ENCODE results near the gene FRRS1L.
A peak's percentile ranks its signal among the peaks of the same experiment; 100 is the strongest.

The FRRS1L gene

DNA sequence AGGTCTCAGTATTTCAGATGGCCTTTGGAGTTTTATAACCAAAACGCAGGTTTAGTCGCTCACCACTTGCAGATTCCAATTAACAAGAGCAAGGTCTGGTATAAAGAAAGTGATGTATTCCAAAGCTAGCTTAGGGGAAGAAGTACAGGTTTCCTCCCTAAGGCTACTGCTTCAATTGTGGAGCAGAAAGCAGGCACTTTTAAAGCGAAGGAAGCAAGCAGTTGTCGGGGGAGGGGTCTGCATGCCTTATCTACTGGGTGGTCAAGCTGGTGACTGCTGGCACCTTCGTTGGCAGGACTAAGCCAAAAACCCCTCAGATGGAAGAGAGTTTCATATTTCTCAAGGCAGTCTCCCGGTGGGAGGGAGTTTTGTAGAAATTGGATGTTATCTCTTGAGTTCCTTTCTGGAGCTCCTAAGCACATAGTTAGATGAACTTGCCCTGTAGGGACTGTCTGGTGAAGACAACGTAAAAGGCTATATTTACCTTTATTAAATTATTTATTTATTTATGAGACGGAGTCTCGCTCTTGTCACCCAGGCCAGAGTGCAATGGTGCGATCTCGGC lies 45.7 kb downstream of the FRRS1L start:
- POLR2A ChIA-PET: no interaction called here
- no peak overlapping the region for H3K4me3 ChIP-seq (ENCODE audit: low read depth, low read length)
- no peak for DNase-seq (ENCODE audit: low read depth, low spot score)
- TF ChIP-seq, protein P1, sequence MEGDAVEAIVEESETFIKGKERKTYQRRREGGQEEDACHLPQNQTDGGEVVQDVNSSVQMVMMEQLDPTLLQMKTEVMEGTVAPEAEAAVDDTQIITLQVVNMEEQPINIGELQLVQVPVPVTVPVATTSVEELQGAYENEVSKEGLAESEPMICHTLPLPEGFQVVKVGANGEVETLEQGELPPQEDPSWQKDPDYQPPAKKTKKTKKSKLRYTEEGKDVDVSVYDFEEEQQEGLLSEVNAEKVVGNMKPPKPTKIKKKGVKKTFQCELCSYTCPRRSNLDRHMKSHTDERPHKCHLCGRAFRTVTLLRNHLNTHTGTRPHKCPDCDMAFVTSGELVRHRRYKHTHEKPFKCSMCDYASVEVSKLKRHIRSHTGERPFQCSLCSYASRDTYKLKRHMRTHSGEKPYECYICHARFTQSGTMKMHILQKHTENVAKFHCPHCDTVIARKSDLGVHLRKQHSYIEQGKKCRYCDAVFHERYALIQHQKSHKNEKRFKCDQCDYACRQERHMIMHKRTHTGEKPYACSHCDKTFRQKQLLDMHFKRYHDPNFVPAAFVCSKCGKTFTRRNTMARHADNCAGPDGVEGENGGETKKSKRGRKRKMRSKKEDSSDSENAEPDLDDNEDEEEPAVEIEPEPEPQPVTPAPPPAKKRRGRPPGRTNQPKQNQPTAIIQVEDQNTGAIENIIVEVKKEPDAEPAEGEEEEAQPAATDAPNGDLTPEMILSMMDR (IDR thresholded peaks at IDR 0.05; ENCODE audit: insufficient read depth, low read length, missing control alignments): no peak
- CTCF ChIA-PET: no interaction called here

DNA sequence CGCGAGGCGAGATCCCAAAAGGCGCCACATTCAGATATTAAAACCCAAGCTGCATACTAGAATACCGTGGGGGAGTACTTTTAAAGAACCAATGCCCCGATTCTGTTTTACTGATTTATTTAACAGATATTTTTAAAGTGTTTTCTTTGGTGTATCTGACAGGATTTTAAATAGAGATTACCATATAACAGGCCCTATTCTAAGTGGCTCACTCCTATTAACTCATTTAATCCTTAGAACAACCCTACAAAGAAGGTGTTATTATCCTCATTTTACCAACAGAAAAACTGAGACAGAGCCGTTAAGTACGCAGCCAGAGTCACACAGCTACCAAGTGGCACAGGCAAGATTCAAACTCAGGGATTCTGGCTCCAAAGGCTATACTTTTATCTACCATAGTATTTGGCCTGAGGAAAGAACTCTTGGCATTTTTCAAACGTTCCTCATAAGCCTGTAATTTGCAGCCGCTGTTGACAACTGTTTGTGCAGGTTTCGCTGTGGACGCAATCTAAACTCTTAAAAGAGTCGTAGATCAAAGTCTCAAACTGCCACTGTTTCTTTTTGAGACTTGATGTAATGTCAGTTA lies 46.8 kb downstream of the FRRS1L start:
- ChIA-PET POLR2A (interaction anchor here (0.6 to 1.6 kb wide), 7 partner anchors 9 to 211 kb away, joined by 3 to 9 read pairs (median 5); no protein-coding TSS in a partner anchor), CTCF (no interaction called here)
- peak overlapping the region; percentile 18 for H3K4me3 ChIP-seq (ENCODE audit: low read depth, low read length)
- TF ChIP-seq, protein P1 (IDR thresholded peaks at IDR 0.05; ENCODE audit: insufficient read depth, low read length, missing control alignments): no peak
- DNase-seq (ENCODE audit: low read depth, low spot score): no peak

DNA sequence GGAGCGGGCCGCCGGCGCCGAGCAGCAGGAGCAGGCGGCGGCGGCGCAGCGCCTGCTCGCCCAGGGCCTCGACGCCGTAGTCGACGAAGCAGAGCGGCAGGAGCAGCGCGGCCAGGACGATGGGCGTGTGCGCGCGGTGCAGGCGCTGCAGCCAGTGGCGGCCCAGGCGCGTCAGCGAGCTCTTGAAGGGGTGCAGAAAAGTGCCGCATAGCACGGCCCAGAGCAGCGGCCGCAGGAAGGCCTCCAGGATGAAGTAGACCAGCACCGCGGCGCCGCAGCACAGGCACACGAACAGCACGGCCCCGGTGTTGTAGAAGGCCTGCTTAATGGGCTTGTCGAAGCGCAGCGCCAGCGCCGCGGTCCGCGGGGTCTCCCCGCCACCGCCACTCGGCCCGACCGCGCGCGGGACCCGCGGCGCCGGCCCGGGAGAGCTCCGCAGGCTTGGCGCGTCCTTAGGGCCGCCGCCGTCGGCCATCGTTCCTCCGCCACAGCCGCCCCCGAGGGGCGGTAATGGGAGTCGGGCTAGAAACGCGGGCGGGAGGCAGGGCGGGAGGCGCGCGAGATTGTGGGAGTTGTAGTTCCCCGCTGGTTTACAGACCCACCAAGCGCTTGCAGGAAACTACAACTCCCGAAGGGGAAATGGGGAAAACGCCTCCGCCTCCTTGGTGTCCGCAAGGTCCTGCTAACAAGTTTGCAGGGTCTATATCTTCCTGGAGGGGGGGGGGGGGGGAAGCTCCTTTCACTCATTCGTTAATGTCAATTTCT lies 47.4 kb downstream of the FRRS1L start, which contains the start of gene TMEM245:
TMEM245 (minus strand) TSS at position 509 of the 765 bp plus-strand sequence; CDS start at position 475, 34 bp downstream.
- POLR2A ChIA-PET: interaction anchor here (0.6 to 1.6 kb wide), 7 partner anchors 9 to 212 kb away, joined by 3 to 9 read pairs (median 5); no protein-coding TSS in a partner anchor
- TF ChIP-seq, protein P1 (IDR thresholded peaks at IDR 0.05; ENCODE audit: insufficient read depth, low read length, missing control alignments): no peak
- H3K4me3 ChIP-seq (ENCODE audit: low read depth, low read length): peak within 1 kb of the TSS; percentile 84
- peak; percentile 98 for DNase-seq (ENCODE audit: low read depth, low spot score)
- CTCF ChIA-PET: interaction anchor here (0.9 to 1.8 kb wide), 2 partner anchors 79 to 166 kb away, joined by 3 to 5 read pairs; no protein-coding TSS in a partner anchor

DNA sequence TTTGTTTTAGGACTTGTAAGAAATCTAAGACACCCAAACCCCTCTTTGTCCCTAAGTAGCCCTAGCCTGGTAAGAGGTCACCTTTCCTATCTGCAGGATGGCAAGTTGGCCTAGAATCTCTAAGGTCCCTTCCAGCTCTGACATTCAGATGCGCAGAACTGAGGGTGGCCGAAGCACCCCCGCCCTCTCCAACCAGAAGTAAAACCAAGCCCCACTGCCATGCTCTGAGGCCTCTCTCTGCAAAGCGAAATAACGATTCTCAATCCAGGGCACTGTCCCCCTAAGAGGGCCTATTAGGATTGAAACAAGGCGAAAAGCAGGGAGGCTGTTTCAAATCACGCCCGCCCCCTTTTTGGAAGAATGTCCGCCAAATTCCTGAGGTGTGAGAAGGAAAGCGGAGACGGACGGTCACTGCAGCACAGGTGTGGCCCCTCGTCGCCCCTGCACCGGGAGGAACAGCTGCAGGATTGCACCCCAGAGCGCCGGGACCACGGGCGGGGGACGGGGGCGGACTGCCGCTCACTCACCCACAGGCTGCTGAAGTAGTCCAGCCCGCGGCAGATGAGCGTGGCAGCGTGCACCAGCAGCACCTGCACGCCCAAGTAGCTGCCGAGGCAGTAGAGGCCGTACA lies 48.1 kb downstream of the FRRS1L start:
- POLR2A ChIA-PET: interaction anchor here (0.5 to 1.6 kb wide), 3 partner anchors 8 to 21 kb away, joined by 3 to 5 read pairs (median 5); no protein-coding TSS in a partner anchor
- CTCF ChIA-PET: interaction anchor here (0.7 to 1.8 kb wide), 4 partner anchors 9 to 165 kb away, joined by 3 to 5 read pairs (median 4); no protein-coding TSS in a partner anchor
- TF ChIP-seq, protein P1 (IDR thresholded peaks at IDR 0.05; ENCODE audit: insufficient read depth, low read length, missing control alignments): no peak
- DNase-seq (ENCODE audit: low read depth, low spot score): no peak
- peak overlapping the region; percentile 84 for H3K4me3 ChIP-seq (ENCODE audit: low read depth, low read length)

DNA sequence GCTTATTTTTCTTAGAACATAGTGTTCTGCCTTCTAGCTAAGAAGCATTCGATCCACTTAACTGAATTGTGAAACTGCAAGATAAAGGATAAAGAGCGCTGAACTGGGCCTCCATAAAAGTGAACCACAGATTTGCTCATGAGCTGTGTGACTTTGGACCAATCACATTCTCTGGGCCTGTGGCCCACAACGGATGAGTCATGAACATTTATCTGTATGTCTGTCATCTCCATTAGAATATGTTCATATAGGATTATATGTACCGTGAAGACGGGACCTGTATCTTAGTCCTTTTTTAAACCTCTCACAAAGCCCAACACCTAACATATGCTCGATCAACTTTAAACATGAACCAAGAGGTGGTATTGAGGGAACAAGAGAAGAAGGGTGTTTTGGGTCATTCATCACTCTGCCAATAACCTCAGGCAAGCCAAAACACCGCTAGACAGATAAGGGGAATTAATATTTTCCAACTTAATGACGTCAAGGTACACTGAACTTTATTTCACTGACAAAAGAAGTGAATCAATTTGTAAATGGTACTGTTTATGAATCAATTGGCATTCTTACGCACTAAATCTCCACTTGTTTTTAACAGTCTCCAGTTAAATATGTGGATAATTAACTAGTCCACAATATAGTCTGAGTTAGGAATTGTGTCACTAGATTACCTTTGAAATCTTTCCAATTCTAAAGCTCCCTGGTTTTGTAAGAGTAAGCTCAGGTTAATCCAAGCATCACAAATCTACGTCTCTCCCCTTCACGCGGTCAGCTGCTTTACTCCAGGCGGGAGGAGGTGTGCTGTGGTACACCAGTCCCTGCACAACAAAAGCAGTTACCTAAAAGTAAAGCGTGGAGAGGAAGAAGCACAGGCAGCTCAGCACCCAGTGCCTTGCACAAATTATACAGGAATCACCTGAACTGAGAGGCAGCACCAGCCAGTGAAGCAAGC lies 48.9 kb downstream of the FRRS1L start:
- ChIA-PET POLR2A (interaction anchor here (0.5 to 1.6 kb wide), 2 partner anchors 7 to 10 kb away, joined by 3 to 5 read pairs; no protein-coding TSS in a partner anchor), CTCF (interaction anchor here (0.7 to 1.8 kb wide), 3 partner anchors 8 to 164 kb away, joined by 3 to 5 read pairs (median 4); no protein-coding TSS in a partner anchor)
- DNase-seq (ENCODE audit: low read depth, low spot score): no peak
- peak overlapping the region; percentile 84 for H3K4me3 ChIP-seq (ENCODE audit: low read depth, low read length)
- TF ChIP-seq, protein P1 (IDR thresholded peaks at IDR 0.05; ENCODE audit: insufficient read depth, low read length, missing control alignments): no peak

All from AG04449 (cell line).